Astrocyte (in vitro differentiated cells and primary cell): Measurements from ENCODE around the gene TSHZ1.

Experiments used
- CTCF ChIP-seq: IDR thresholded peaks from 2 replicates; pipeline ENCODE4 v1.5.1; 2011; ENCODE audit warnings: low read depth, mild to moderate bottlenecking, inconsistent platforms, low read length, moderate library complexity; ENCODE audit not compliant: insufficient read depth
- EZH2 ChIP-seq: IDR thresholded peaks from 2 replicates; pipeline ENCODE4 v1.6.1; 2012; ENCODE audit warnings: mild to moderate bottlenecking, low read length, inconsistent platforms; ENCODE audit not compliant: insufficient read depth

DNA sequence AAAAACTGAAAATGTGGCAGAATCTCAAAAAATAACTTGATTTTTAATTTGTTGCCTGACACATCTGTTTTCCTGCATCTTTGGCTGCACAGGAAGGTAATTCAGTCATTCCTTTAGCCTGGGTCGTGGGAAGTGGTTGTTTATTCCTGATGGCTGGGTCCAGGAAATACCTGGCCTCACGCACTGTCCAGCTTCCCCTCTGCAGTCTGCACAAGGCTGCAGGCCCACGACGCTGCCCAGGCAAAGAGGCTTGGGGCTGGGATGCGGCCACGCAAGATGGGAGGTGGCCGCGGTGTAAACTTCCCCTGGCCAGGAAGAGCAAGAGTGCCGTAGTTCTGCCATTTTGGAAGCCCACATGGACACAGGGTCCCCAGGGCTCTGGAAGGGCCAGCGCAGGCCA is 28.2 kb downstream of the TSHZ1 start:
- TF ChIP-seq CTCF (no peak), EZH2 (no peak)
